Lower leg skin (tissue), 3 donors: Measurements from ENCODE around the gene SHISA7.

Source experiments
- POLR2A ChIP-seq, 2 donors: fragments of 450-650 bp; IDR thresholded peaks; one replicate each; pipeline ENCODE4 v1.6.1; 2016 to 2017; ENCODE audit warnings: antibody characterized with exemption in 2 of 2, mild to moderate bottlenecking in 1 of 2, moderate library complexity in 1 of 2
- TF ChIP-seq, protein P1 (sequence below), 3 donors: fragments of 450-650 bp; IDR thresholded peaks; one replicate each; pipeline ENCODE4 v1.5.1; 2016; ENCODE audit warnings: antibody characterized with exemption in 3 of 3, mild to moderate bottlenecking in 3 of 3, moderate library complexity in 2 of 3

DNA sequence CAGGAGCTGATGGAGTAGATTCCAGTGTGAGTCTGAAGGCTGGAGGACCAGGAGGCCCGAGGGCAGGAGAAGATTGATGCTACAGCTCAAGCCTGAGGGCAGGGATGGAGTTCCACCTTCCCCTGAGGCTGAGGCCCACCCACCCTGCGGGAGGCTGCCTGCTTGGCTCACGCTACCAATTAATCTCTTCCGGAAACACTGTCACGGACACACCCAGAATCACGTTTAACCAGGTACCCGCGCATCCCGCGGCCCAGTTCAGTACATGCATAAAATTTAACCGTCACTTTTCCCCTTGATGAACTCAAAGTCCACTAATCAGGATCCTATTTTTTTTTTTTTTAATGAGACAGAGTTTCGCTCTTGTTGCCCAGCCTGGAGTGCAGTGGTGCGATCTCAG is 28.2 kb upstream of the SHISA7 start:
- TF ChIP-seq, protein P1, sequence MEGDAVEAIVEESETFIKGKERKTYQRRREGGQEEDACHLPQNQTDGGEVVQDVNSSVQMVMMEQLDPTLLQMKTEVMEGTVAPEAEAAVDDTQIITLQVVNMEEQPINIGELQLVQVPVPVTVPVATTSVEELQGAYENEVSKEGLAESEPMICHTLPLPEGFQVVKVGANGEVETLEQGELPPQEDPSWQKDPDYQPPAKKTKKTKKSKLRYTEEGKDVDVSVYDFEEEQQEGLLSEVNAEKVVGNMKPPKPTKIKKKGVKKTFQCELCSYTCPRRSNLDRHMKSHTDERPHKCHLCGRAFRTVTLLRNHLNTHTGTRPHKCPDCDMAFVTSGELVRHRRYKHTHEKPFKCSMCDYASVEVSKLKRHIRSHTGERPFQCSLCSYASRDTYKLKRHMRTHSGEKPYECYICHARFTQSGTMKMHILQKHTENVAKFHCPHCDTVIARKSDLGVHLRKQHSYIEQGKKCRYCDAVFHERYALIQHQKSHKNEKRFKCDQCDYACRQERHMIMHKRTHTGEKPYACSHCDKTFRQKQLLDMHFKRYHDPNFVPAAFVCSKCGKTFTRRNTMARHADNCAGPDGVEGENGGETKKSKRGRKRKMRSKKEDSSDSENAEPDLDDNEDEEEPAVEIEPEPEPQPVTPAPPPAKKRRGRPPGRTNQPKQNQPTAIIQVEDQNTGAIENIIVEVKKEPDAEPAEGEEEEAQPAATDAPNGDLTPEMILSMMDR (IDR thresholded peaks at IDR 0.05) = no peak
- no peak for TF ChIP-seq POLR2A (IDR thresholded peaks at IDR 0.05)
